T-helper 2 cell treated with Interferon-gamma antibody and Interleukin-4, amounts not matched to agents 100 ng/mL and 5 ng/mL, for 36 hours (primary cell): Measurements from ENCODE around the gene SUGP1. TPM values are rescaled to one million over a fixed set of nuclear protein-coding genes. Genes with fewer than 3 reads are reported as not detected.

Source experiments
- intact Hi-C: fragments of 100-400 bp; cut with micrococcal nuclease; formaldehyde crosslinking; loops from one replicate; pipeline ENCODE4 v1.15.1; 2023
- total RNA-seq: library from RNA; stranded (reverse); gene quantifications from 2 replicates; pipeline ENCODE4 v1.2.3, GENCODE V29; 2022

The SUGP1 gene
- total RNA-seq, 1 donor from 2014 or later = 66.7 TPM

- intact Hi-C loops = no loop called here
Measured at GRCh38 chr19:19236173-19236572, 84.1 kb downstream of the SUGP1 start.

GRCh38 chr19:19234220-19234816 lies 86.0 kb downstream of the SUGP1 start:
- intact Hi-C loops = no loop called here

GRCh38 chr19:19232261-19232721 lies 88.0 kb downstream of the SUGP1 start:
- intact Hi-C loops = no loop called here

GRCh38 chr19:19230999-19231398 lies 89.3 kb downstream of the SUGP1 start:
- intact Hi-C loops = no loop called here

DNA sequence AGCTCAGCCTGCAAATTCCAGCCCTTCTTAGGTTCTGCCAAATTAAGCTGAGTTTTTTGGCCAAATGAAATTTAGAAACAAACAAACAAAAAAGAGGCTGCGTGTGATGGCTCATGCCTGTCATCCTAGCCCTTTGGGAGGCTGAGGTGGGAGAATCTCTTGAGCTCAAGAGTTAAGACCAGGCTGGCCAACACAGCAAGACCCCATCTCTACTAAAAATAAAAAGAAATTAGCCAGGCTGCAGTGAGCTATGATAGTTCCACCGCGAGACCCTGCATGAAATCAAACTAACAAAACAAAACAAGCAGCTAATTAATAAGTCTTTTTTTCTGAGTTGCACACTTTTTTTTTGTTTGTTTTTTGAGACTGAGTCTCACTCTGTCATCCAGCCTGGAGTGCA lies 90.6 kb downstream of the SUGP1 start:
- intact Hi-C loops = no loop called here

DNA sequence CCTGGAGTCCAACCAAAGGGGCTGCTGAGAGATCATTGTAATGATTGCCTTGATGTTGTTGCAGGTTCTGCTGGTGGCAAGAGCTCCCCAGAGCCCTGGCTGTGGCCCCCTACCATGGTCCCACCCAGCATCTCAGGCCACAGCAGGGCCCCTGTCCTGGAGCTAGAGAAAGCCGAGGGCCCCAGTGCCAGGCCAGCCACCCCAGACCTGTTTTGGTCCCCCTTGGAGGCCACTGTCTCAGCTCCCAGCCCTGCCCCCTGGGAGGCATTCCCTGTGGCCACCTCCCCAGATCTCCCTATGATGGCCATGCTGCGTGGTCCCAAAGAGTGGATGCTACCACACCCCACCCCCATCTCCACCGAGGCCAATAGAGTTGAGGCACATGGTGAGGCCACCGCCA lies 93.1 kb downstream of the SUGP1 start:
- intact Hi-C loops = no loop called here

GRCh38 chr19:19226663-19227062 lies 93.6 kb downstream of the SUGP1 start:
- intact Hi-C loops = no loop called here

GRCh38 chr19:19226204-19226603 lies 94.1 kb downstream of the SUGP1 start:
- intact Hi-C loops = no loop called here

Other genes with a start within 250 kb of the SUGP1 start
- 19.4 and 24.0 TPM in 2 replicates for gene TMEM161A, start 182.0 kb downstream of the SUGP1 start, total RNA-seq
- gene MEF2B, start 150.2 kb downstream of the SUGP1 start, total RNA-seq = 2.3 and 3.3 TPM in 2 replicates
- gene BORCS8, start 128.4 kb downstream of the SUGP1 start, total RNA-seq = 31.5 and 38.6 TPM in 2 replicates
- gene RFXANK, start 128.3 kb downstream of the SUGP1 start, total RNA-seq = 115 and 117 TPM in 2 replicates
- gene NR2C2AP, start 117.1 kb downstream of the SUGP1 start, total RNA-seq = 43.9 and 45.9 TPM in 2 replicates
- 0.48 TPM in 1 of 2 replicates, not detected in the other for gene NCAN, start 108.6 kb downstream of the SUGP1 start, total RNA-seq
- not detected in 2 replicates for gene TM6SF2, start 47.2 kb downstream of the SUGP1 start, total RNA-seq
- gene MAU2, start 320 bp upstream of the SUGP1 start, total RNA-seq = 77.7 and 82.7 TPM in 2 replicates
- gene GATAD2A, start 85.2 kb upstream of the SUGP1 start, total RNA-seq = 123 and 129 TPM in 2 replicates
- gene TSSK6, start 195.0 kb upstream of the SUGP1 start, total RNA-seq = 3.0 and 3.3 TPM in 2 replicates
- gene NDUFA13, start 195.7 kb upstream of the SUGP1 start, total RNA-seq = 369 and 391 TPM in 2 replicates
- 9.5 and 11.1 TPM in 2 replicates for gene YJEFN3, start 208.4 kb upstream of the SUGP1 start, total RNA-seq
- 0.07 and 0.09 TPM in 2 replicates for gene CILP2, start 217.8 kb upstream of the SUGP1 start, total RNA-seq